IMR-90 (cell line): ENCODE results near the gene RAB2B. TPM values are rescaled to one million over a fixed set of nuclear protein-coding genes. Genes with fewer than 3 reads are reported as not detected.
"Not testable (repeated sequence)": the region's sequence is repeated elsewhere in the genome, so short reads cannot be mapped to it uniquely, and the experiment has no call there.

Experiments
- ATAC-seq: fragments of 200-7000 bp; cut with Tn5 transposase; 2 replicates; pipeline ENCODE4 v1.9.1; 2020; ENCODE audit warnings: low read depth, mild to moderate bottlenecking, moderate library complexity
- BruUV-seq: library from RNA; stranded (reverse); fragments of 400-500 nt; replicated peaks from 2 replicates; lab custom pipeline; 2021; lab: Mats Ljungman, UMichigan
- CTCF ChIA-PET: fragments of 300-600 bp; formaldehyde crosslinking; extraction: SDS; loops from one replicate; lab custom pipeline; 2021; ENCODE audit warnings: antibody characterized with exemption; lab: Yijun Ruan, JAX
- POLR2A ChIA-PET: fragments of 300-600 bp; sonication (Branson Sonifier 250); formaldehyde crosslinking; loops from one replicate; lab custom pipeline; 2022; ENCODE audit warnings: antibody characterized with exemption; ENCODE audit not compliant: unreplicated experiment; lab: Charles Lee
- DNase-seq: peaks from one replicate; pipeline ENCODE4 v3.0.0; 2013
- H2AFZ ChIP-seq: replicated peaks from 2 replicates; pipeline ENCODE3; 2013; ENCODE audit warnings: low read length, mild to moderate bottlenecking; ENCODE audit not compliant: poor library complexity
- H2AK5ac ChIP-seq: 2 replicates; pipeline ENCODE4 v1.6.1; 2013; ENCODE audit warnings: low read depth, low read length, inconsistent platforms
- H2AK9ac ChIP-seq: replicated peaks from 2 replicates; pipeline ENCODE3; 2013; ENCODE audit warnings: mild to moderate bottlenecking, low read depth, low read length, moderate library complexity; ENCODE audit not compliant: poor library complexity
- H2BK120ac ChIP-seq: 2 replicates; pipeline ENCODE4 v1.6.1; 2013; ENCODE audit warnings: low read depth, low read length, inconsistent platforms
- H2BK15ac ChIP-seq: 3 replicates; pipeline ENCODE4 v1.6.1; 2013; ENCODE audit warnings: low read depth, low read length, inconsistent platforms
- H2BK20ac ChIP-seq: 2 replicates; pipeline ENCODE4 v1.6.1; 2013; ENCODE audit warnings: low read depth, mild to moderate bottlenecking, inconsistent platforms, low read length, moderate library complexity
- H2BK5ac ChIP-seq: 2 replicates; pipeline ENCODE4 v1.6.1; 2013; ENCODE audit warnings: mild to moderate bottlenecking, low read depth, low read length, inconsistent platforms; ENCODE audit not compliant: poor library complexity, severe bottlenecking
- H3K14ac ChIP-seq: replicated peaks from 2 replicates; pipeline ENCODE4 v1.6.1; 2013; ENCODE audit warnings: low read depth, low read length, inconsistent platforms
- H3K18ac ChIP-seq: 2 replicates; pipeline ENCODE4 v1.6.1; 2013; ENCODE audit warnings: low read depth, low read length, control low read depth
- H3K23ac ChIP-seq: 2 replicates; pipeline ENCODE4 v1.6.1; 2013; ENCODE audit warnings: low read depth, low read length, inconsistent platforms
- H3K27ac ChIP-seq: 2 replicates; pipeline ENCODE4 v1.5.1; 2013; ENCODE audit warnings: mild to moderate bottlenecking, control low read depth, low read length; ENCODE audit not compliant: insufficient read depth
- H3K27me3 ChIP-seq: 2 replicates; pipeline ENCODE4 v1.6.1; 2013; ENCODE audit warnings: low read length; ENCODE audit not compliant: control insufficient read depth, insufficient read depth
- H3K36me3 ChIP-seq: 2 replicates; pipeline ENCODE4 v1.6.1; 2013; ENCODE audit warnings: low read length, mixed read lengths; ENCODE audit not compliant: control insufficient read depth, insufficient read depth
- H3K4ac ChIP-seq: 2 replicates; pipeline ENCODE4 v1.6.1; 2013; ENCODE audit warnings: low read depth, low read length, inconsistent platforms
- H3K4me1 ChIP-seq: 2 replicates; pipeline ENCODE4 v1.6.1; 2013; ENCODE audit warnings: low read length, mixed read lengths; ENCODE audit not compliant: control insufficient read depth, insufficient read depth
- H3K4me2 ChIP-seq: 2 replicates; pipeline ENCODE4 v1.6.1; 2013; ENCODE audit warnings: low read depth, mild to moderate bottlenecking, control low read depth, low read length, moderate library complexity
- H3K4me3 ChIP-seq: 2 replicates; pipeline ENCODE4 v1.5.1; 2013; ENCODE audit warnings: low read depth, mild to moderate bottlenecking, control low read depth, low read length, moderate library complexity; ENCODE audit not compliant: insufficient read depth
- H3K56ac ChIP-seq: 2 replicates; pipeline ENCODE4 v1.6.1; 2013; ENCODE audit warnings: low read length, inconsistent platforms; ENCODE audit not compliant: insufficient read depth; ENCODE audit errors: extremely low read depth
- H3K79me1 ChIP-seq, 2 experiments: 2 replicates each; pipeline ENCODE4 v1.6.1; 2013; ENCODE audit warnings: low read length in 2 of 2, inconsistent platforms in 1 of 2, low read depth in 1 of 2
- H3K9ac ChIP-seq: 2 replicates; pipeline ENCODE4 v1.6.1; 2013; ENCODE audit warnings: low read depth, low read length, control low read depth
- H3K9me1 ChIP-seq: 2 replicates; pipeline ENCODE4 v1.6.1; 2013; ENCODE audit warnings: low read length, inconsistent platforms; ENCODE audit not compliant: insufficient read depth
- H3K9me3 ChIP-seq: 2 replicates; pipeline ENCODE4 v1.6.1; 2013; ENCODE audit warnings: low read length; ENCODE audit not compliant: control insufficient read depth, insufficient read depth
- H4K20me1 ChIP-seq: 2 replicates; pipeline ENCODE4 v1.6.1; 2013; ENCODE audit warnings: low read length, inconsistent platforms; ENCODE audit not compliant: insufficient read depth
- H4K5ac ChIP-seq: 2 replicates; pipeline ENCODE4 v1.6.1; 2013; ENCODE audit warnings: mild to moderate bottlenecking, low read depth, low read length, control low read depth
- H4K8ac ChIP-seq, 2 experiments: 2 replicates each; pipeline ENCODE4 v1.6.1; 2013; ENCODE audit warnings: low read depth in 2 of 2, low read length in 2 of 2, control low read depth in 1 of 2, inconsistent platforms in 1 of 2
- H4K91ac ChIP-seq: 2 replicates; pipeline ENCODE4 v1.6.1; 2013; ENCODE audit warnings: low read depth, low read length, inconsistent platforms; ENCODE audit not compliant: insufficient read depth
- WGBS, 2 experiments: methylation state at CpG; one replicate each; pipeline versions ENCODE4 v1.1.5 to v1.1.7; 2013; ENCODE audit warnings: missing lambda C conversion rate in 2 of 2; ENCODE audit not compliant: insufficient read length in 1 of 2; ENCODE audit errors: extremely low coverage in 2 of 2; 5-methylcytosine and 5-hydroxymethylcytosine counted together
- dilution Hi-C: fragments of 300-500 bp; cut with HindIII; formaldehyde crosslinking; loops from one replicate; pipeline ENCODE4 v1.14.3; 2018; ENCODE audit warnings: low sequenced_read_pairs; ENCODE audit not compliant: unreplicated experiment
- in situ Hi-C: fragments of 300-500 bp; cut with MboI; formaldehyde crosslinking; loops from 3 replicates; pipeline ENCODE4 v1.14.3; 2019; ENCODE audit warnings: low sequenced_read_pairs, inconsistent platforms, mixed read lengths
- intact Hi-C: fragments of 100-400 bp; cut with micrococcal nuclease; formaldehyde crosslinking; loops from 2 replicates; pipeline ENCODE4 v1.10.0; 2022
- polyA plus RNA-seq, 3 experiments: library from polyadenylated mRNA; depleted of rRNA; stranded (reverse); fragments of >200 nt; gene quantifications; 2 replicates each; pipeline ENCODE4 v1.2.3, GENCODE V29; 2012; ENCODE audit warnings: low replicate concordance in 1 of 3
- total RNA-seq: library from RNA; depleted of rRNA; stranded (reverse); fragments of >200 nt; gene quantifications from 2 replicates; pipeline ENCODE4 v1.2.3, GENCODE V29; 2012

The RAB2B gene
- total and polyA plus RNA-seq, 2 of the 4 experiments (the other 2 are of a cell fraction), result 17.1 to 26.2 TPM

GRCh38 chr14:21442657-21443056 lies 34.1 kb downstream of the RAB2B start:
- H3K18ac ChIP-seq, CTCF ChIA-PET, H2AFZ ChIP-seq, ATAC-seq, H4K20me1 ChIP-seq, H3K14ac ChIP-seq, H4K8ac ChIP-seq, H3K4me1 ChIP-seq, H3K9me1 ChIP-seq, H3K9ac ChIP-seq, H2BK15ac ChIP-seq, DNase-seq, H2BK20ac ChIP-seq, H3K27me3 ChIP-seq, H2AK5ac ChIP-seq, in situ Hi-C loops, H3K56ac ChIP-seq, H3K27ac ChIP-seq, H3K4ac ChIP-seq, H2AK9ac ChIP-seq, dilution Hi-C loops, H3K9me3 ChIP-seq, H3K4me3 ChIP-seq, H3K23ac ChIP-seq, intact Hi-C loops, H2BK120ac ChIP-seq, H4K91ac ChIP-seq, POLR2A ChIA-PET, H3K4me2 ChIP-seq, H3K36me3 ChIP-seq, H2BK5ac ChIP-seq, BruUV-seq, H4K5ac ChIP-seq: not testable (repeated sequence)
- peaks cover 21 to 47% of the 10 kb centered on the region in 2 experiments for H3K79me1 ChIP-seq
- WGBS, 2 experiments, result no CpG with 5 or more reads among the region's 1 CpG
